Stimulated activated CD4-positive, alpha-beta T cell treated with anti-CD3 and anti-CD28 coated beads, Interleukin-4, amount 100 ng/mL, for 48 hours (primary cell): ENCODE results near the gene TNFRSF9.

Experiments
- DNase-seq, 2 donors: peaks; one replicate each; pipeline ENCODE4 v3.0.0-alpha.2; 2020; ENCODE audit warnings: low read depth in 2 of 2

The TNFRSF9 gene

DNA sequence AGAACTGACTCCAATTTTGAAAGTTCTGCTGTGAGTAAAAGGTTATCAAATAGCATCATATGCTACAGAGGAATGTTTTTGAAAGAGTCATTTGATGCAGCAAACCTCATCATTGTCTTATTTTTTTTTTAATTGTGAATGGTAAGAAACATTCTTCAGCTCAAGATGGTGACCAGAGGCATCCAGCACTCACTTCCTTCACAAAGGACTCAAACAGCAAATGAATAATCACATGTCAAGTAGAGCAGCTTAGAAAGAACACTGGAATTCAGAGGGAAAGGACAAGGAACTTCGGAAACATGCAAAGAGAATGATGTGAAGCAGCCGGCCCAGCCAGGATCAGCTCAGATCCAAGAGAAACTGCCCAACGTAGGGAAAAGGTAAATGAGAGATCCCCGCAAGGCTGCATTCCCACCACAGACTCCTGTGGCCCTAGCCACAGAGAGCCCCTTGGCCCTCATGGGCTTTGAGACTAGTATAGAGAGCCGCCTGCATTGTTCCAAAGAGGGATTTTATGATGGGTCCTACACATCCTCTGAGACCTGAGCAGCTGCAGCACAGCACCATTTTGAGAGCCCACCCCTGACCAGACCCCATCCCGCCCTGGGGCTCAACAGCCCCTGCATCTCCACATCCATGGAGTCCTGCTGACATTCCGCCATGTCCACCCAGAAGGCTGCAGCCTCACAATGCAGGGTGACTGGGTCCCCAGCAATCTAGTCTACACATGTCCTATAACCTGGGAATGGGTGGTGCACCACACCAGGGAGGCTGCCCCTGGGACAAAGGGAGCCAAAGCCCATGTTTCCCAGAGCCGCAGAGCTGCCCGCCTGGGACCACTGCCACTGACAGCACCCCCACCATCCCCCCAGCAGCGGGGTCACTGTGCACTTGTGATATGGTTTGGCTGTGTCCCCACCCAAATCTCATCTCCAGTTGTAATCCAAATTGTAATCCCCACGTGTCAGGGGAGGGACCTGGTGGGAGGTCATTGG is 66.5 kb downstream of the TNFRSF9 start:
- no peak for DNase-seq

- no peak for DNase-seq
These were observed 69.5 kb downstream of the TNFRSF9 start for GRCh38 chr1:7871136-7871535.

GRCh38 chr1:7869136-7869920 is 71.3 kb downstream of the TNFRSF9 start:
- DNase-seq = no peak

DNA sequence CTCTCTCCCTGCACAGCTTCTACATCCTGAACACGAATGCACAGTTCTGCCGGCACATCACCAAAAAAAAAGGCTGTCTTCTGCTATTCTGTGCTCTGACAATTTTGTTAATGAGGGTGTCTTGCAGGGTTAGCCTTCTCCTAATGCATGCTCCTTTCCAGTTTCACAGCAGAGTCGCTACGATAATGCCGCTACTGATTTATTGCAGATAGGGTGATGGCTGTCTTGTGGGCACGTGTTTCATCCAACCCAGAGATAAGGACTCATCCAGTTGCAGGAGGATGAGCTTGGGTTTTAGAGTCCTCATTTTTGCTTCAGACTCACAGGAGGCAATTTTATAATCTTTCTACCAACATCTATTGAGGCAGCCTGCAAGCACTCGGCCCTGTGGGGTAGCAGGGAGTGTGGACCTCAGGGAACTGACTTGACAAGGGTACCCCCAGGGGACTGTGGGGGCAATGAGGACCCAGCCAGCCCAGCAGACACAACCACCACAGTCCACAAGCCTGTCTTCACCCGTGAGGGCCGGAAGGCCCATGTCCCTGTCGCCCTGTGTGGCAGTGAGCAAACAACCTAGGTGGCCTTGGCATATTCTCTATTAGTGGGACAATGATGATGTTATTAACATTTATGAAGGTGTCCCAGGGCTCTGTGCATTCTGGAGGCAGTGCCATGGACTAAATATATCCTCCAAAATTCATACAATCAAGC is 72.4 kb downstream of the TNFRSF9 start:
- no peak for DNase-seq

DNA sequence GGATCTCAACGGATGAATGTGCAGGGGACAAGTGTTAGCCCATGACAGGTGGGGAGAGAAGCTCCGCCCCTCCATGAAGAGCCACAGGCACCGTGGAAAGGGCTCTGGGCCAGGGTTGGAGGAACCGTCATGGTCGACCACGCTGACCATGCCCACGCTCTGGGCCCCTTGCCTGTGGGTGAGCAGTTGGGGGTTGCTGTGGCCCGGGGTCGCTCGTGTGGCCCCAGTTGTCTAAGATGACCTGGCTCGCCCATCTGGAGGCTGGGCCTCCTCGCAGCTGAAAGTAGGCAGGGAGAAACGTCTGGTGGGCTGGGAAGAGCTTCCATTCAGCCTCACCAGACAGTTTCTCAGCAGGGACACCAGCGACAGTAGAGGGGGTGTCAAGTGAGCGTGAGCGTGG is 74.7 kb downstream of the TNFRSF9 start:
- DNase-seq = no peak
